PC-3 (cell line): ENCODE results near the gene GABRD. TPM values are rescaled to one million over a fixed set of nuclear protein-coding genes. Genes with fewer than 3 reads are reported as not detected.

Experiments
- ATAC-seq: fragments of 200-7000 bp; cut with Tn5 transposase; 2 replicates; pipeline ENCODE4 v1.9.1; 2020; ENCODE audit warnings: mild to moderate bottlenecking, moderate library complexity
- BruUV-seq: library from RNA; stranded (reverse); fragments of 400-500 nt; replicated peaks from 2 replicates; lab custom pipeline; 2021; lab: Mats Ljungman, UMichigan
- CTCF ChIA-PET: fragments of 300-600 bp; sonication (Branson Sonifier 250); formaldehyde crosslinking; loops from one replicate; lab custom pipeline; 2022; ENCODE audit warnings: antibody characterized with exemption; lab: Charles Lee
- POLR2A ChIA-PET: fragments of 300-600 bp; sonication (Branson Sonifier 250); formaldehyde crosslinking; loops from one replicate; lab custom pipeline; 2022; ENCODE audit warnings: antibody characterized with exemption; ENCODE audit not compliant: unreplicated experiment; lab: Charles Lee
- DNase-seq: peaks from one replicate; pipeline ENCODE4 v3.0.0-alpha.2; 2015
- H2AFZ ChIP-seq: fragments of 300-600 bp; sonication (generic); 2 replicates; pipeline ENCODE4 v1.6.0; 2016; ENCODE audit warnings: antibody characterized with exemption, low read length
- H3F3A ChIP-seq: fragments of 300-600 bp; sonication (generic); one replicate; pipeline ENCODE4 v1.6.0; 2017; ENCODE audit warnings: antibody characterized with exemption, low read length, control low read depth, mild to moderate bottlenecking; ENCODE audit not compliant: unreplicated experiment
- H3K27ac ChIP-seq: fragments of 300-600 bp; sonication (generic); 2 replicates; pipeline ENCODE4 v1.5.1; 2016; ENCODE audit warnings: mild to moderate bottlenecking, low read length
- H3K27me3 ChIP-seq: fragments of 300-600 bp; sonication (generic); 2 replicates; pipeline ENCODE4 v1.6.1; 2016; ENCODE audit warnings: low read length, mixed read lengths
- H3K36me3 ChIP-seq: fragments of 300-600 bp; sonication (generic); 2 replicates; pipeline ENCODE4 v1.6.1; 2016; ENCODE audit warnings: low read depth, mixed run types, low read length, mixed read lengths
- H3K4me1 ChIP-seq: fragments of 300-600 bp; sonication (generic); 2 replicates; pipeline ENCODE4 v1.5.1; 2016; ENCODE audit warnings: low read length; ENCODE audit not compliant: insufficient read depth
- H3K4me2 ChIP-seq: fragments of 300-600 bp; sonication (generic); 2 replicates; pipeline ENCODE4 v1.6.0; 2016; ENCODE audit warnings: low read length
- H3K4me3 ChIP-seq: fragments of 300-600 bp; sonication (generic); 2 replicates; pipeline ENCODE4 v1.5.1; 2016; ENCODE audit warnings: mild to moderate bottlenecking, low read length, mixed read lengths
- H3K79me2 ChIP-seq: fragments of 300-600 bp; sonication (generic); 2 replicates; pipeline ENCODE4 v1.6.1; 2017; ENCODE audit warnings: low read length, mixed read lengths
- H3K9ac ChIP-seq: fragments of 300-600 bp; sonication (generic); 2 replicates; pipeline ENCODE4 v1.6.0; 2016; ENCODE audit warnings: mild to moderate bottlenecking, low read length
- H3K9me2 ChIP-seq: fragments of 300-600 bp; sonication (generic); replicated peaks from 2 replicates; pipeline ENCODE4 v1.6.1; 2016; ENCODE audit warnings: mixed run types, low read length, mixed read lengths
- H3K9me3 ChIP-seq: fragments of 300-600 bp; sonication (generic); 2 replicates; pipeline ENCODE4 v1.6.1; 2016; ENCODE audit warnings: low read length, mixed read lengths
- H4K20me1 ChIP-seq: fragments of 300-600 bp; sonication (generic); 2 replicates; pipeline ENCODE4 v1.6.1; 2016; ENCODE audit warnings: low read length, mixed read lengths
- EZH2 ChIP-seq: fragments of 300-600 bp; sonication (generic); IDR thresholded peaks from one replicate; pipeline ENCODE4 v1.6.1; 2017; ENCODE audit warnings: antibody characterized with exemption, mild to moderate bottlenecking, low read length; ENCODE audit not compliant: unreplicated experiment
- EZH2phosphoT487 ChIP-seq: fragments of 300-600 bp; sonication (generic); IDR thresholded peaks from 2 replicates; pipeline ENCODE4 v1.6.1; 2018; ENCODE audit warnings: mild to moderate bottlenecking, antibody characterized with exemption, low read length, borderline replicate concordance
- intact Hi-C: fragments of 100-400 bp; cut with micrococcal nuclease; formaldehyde crosslinking; loops from 2 replicates; pipeline ENCODE4 v1.9.0; 2023
- total RNA-seq: library from RNA; depleted of rRNA; stranded (reverse); fragments of >200 nt; gene quantifications from 2 replicates; pipeline ENCODE4 v1.2.3, GENCODE V29; 2014
- TF ChIP-seq, protein P1 (sequence below): fragments of 300-600 bp; sonication (generic); conservative IDR thresholded peaks from 2 replicates; pipeline ENCODE4 v1.5.1; 2017; ENCODE audit warnings: antibody characterized with exemption, low read depth, mild to moderate bottlenecking, low read length

GABRD gene
- total RNA-seq, 1 experiment from 2014 or later: not detected

- Histone ChIP-seq H3K27me3 (no peaks in the 10 kb centered on the region), H4K20me1 (no peaks in the 10 kb centered on the region), H3K79me2 (peaks cover 7% of the 10 kb centered on the region; the same call in 1 of the 2 replicates), H3K4me3 (no peak overlapping the region), H3F3A (no peaks in the 10 kb centered on the region), H2AFZ (no peak overlapping the region), H3K4me2 (no peak overlapping the region), H3K36me3 (peaks cover 2% of the 10 kb centered on the region; the same call in 1 of the 2 replicates), H3K9ac (no peak overlapping the region), H3K27ac (no peak overlapping the region), H3K9me3 (no peaks in the 10 kb centered on the region), H3K4me1 (no peaks in the 10 kb centered on the region), H3K9me2 (no peaks in the 10 kb centered on the region)
- POLR2A ChIA-PET: no interaction called here
- CTCF ChIA-PET: no interaction called here
- intact Hi-C loops: no loop called here
- no peak for TF ChIP-seq EZH2phosphoT487
- no peak for TF ChIP-seq EZH2
- TF ChIP-seq, protein P1, sequence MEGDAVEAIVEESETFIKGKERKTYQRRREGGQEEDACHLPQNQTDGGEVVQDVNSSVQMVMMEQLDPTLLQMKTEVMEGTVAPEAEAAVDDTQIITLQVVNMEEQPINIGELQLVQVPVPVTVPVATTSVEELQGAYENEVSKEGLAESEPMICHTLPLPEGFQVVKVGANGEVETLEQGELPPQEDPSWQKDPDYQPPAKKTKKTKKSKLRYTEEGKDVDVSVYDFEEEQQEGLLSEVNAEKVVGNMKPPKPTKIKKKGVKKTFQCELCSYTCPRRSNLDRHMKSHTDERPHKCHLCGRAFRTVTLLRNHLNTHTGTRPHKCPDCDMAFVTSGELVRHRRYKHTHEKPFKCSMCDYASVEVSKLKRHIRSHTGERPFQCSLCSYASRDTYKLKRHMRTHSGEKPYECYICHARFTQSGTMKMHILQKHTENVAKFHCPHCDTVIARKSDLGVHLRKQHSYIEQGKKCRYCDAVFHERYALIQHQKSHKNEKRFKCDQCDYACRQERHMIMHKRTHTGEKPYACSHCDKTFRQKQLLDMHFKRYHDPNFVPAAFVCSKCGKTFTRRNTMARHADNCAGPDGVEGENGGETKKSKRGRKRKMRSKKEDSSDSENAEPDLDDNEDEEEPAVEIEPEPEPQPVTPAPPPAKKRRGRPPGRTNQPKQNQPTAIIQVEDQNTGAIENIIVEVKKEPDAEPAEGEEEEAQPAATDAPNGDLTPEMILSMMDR: no peak
- no peak for DNase-seq
- no peak for ATAC-seq
- no TSS peak for BruUV-seq
These were observed 50.9 kb downstream of the GABRD start for GRCh38 chr1:2070016-2070415.

DNA sequence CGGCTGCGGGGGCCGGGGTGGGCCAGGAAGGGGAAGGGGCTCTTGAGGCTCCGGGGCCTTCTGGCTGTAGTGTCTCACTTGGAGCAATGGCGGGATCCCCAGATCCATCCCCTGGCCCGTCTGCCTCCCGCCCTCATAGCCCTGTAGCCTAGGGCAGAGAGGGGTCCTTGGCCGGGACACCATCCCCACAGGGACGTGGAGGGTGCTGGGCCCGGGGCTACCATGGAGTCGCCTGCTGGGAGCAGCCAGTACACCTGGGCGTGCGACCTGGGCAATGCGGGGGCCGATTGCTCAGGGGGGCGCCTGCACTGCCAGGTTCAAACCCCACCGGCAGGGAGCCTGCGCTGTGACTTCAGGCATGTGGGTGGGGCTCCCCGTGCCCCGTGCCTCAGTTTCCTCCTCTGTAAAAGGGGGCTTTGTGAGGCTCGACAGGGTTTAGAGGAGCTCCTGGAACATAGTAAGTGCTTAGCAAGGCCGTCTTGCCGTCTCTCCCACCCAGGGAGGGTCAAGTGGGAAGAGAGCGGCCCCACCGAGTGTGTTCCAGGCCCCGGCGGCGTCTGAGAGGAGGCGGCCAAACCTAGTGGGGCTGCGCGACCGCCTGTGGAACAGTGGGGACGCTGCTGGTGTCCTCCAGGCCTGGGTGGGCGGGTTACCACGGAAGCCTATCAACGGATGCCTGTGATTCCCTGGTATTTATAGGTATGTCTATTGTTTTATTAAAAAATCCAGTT is 51.8 kb downstream of the GABRD start:
- ATAC-seq: no peak
- H3F3A ChIP-seq: no peaks in the 10 kb centered on the region
- BruUV-seq: no TSS peak
- no peaks in the 10 kb centered on the region for H3K9me2 ChIP-seq
- H3K27me3 ChIP-seq: no peaks in the 10 kb centered on the region
- no peak overlapping the region for H3K9ac ChIP-seq
- DNase-seq: no peak
- no peaks in the 10 kb centered on the region for H4K20me1 ChIP-seq
- H3K9me3 ChIP-seq: no peaks in the 10 kb centered on the region
- H3K4me3 ChIP-seq: no peak overlapping the region
- no peak overlapping the region for H3K27ac ChIP-seq
- H3K4me1 ChIP-seq: no peaks in the 10 kb centered on the region
- H3K36me3 ChIP-seq: no peaks in the 10 kb centered on the region
- intact Hi-C loops: no loop called here
- H3K79me2 ChIP-seq: peaks cover 7% of the 10 kb centered on the region; the same call in 1 of the 2 replicates
- CTCF ChIA-PET: no interaction called here
- no peak overlapping the region for H2AFZ ChIP-seq
- POLR2A ChIA-PET: no interaction called here
- H3K4me2 ChIP-seq: no peak overlapping the region
- TF ChIP-seq, protein P1: no peak
- TF ChIP-seq EZH2phosphoT487 (no peak), EZH2 (no peak)

DNA sequence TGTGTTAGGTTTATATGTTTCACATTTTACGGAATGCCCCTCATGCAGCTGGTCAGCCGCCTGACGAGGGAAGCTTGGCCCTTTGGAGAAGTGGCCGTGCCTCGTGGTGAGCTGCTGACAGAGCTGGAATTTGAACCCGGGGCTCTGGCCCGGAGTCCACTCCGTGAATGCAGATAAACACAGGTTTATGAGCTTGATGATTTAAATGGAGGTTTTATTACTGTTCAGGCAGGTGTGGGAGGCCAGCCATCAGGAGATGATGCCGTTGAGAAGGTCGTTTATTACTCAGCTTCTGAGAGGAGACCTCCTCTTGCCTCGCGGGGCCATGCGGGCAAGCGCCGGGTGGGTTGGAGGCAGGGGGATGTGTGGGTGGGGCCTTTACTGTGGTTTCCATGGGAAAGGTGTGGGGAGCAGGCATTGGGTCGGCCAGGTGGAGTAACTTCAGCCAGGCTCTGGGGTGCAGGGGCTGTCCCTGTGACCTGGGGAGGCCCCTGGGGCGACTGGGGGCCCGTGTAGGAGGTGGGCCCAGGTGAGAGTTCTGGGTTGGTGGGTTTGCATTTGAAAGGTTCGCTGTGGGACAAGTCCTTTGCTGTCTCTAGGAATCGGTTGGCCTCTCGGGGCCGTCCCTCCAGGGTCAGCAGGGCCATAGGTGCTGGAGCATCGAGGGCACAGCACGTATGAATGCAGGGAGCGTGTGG is 53.1 kb downstream of the GABRD start:
- H3K27ac ChIP-seq: no peak overlapping the region
- no peak overlapping the region for H3K9ac ChIP-seq
- no peak for ATAC-seq
- no peak overlapping the region for H3K4me2 ChIP-seq
- no TSS peak for BruUV-seq
- no peaks in the 10 kb centered on the region for H3K27me3 ChIP-seq
- no peak for DNase-seq
- H3K36me3 ChIP-seq: peaks cover 6% of the 10 kb centered on the region; the same call in 1 of the 2 replicates
- no peaks in the 10 kb centered on the region for H4K20me1 ChIP-seq
- H2AFZ ChIP-seq: no peak overlapping the region
- no peak overlapping the region for H3K4me3 ChIP-seq
- CTCF ChIA-PET: no interaction called here
- no peaks in the 10 kb centered on the region for H3K79me2 ChIP-seq
- no peaks in the 10 kb centered on the region for H3F3A ChIP-seq
- POLR2A ChIA-PET: no interaction called here
- intact Hi-C loops: no loop called here
- no peaks in the 10 kb centered on the region for H3K4me1 ChIP-seq
- no peak for TF ChIP-seq EZH2
- TF ChIP-seq, protein P1: no peak
- no peak for TF ChIP-seq EZH2phosphoT487
- no peaks in the 10 kb centered on the region for H3K9me3 ChIP-seq
- no peaks in the 10 kb centered on the region for H3K9me2 ChIP-seq
